ENCODE measurements around the gene SUGCT. TPM values are rescaled to one million over a fixed set of nuclear protein-coding genes. Genes with fewer than 3 reads are reported as not detected.

SUGCT gene
- total RNA-seq, 1 experiment from 2014 or later: 5.4 TPM

- no peak overlapping the region for H4K8ac ChIP-seq (replicated peaks; ENCODE audit: insufficient read length, low read depth, low read length)
- no peaks in the 10 kb centered on the region for H3K23me2 ChIP-seq (ENCODE audit: insufficient read length, low read depth, low read length, poor library complexity, severe bottlenecking)
- no peak overlapping the region for H4K91ac ChIP-seq (ENCODE audit: insufficient read length, low read depth, low read length)
These were observed 464.1 kb downstream of the SUGCT start for GRCh38 chr7:40598915-40599314.

More at GRCh38 chr7:40598915-40599314, 464.1 kb downstream of the SUGCT start:
- Mint-ChIP-seq H3K27me3 (ENCODE audit: low read depth) (no peaks in the 10 kb centered on the region), H3K27ac (no peak overlapping the region), H3K9me3 (no peaks in the 10 kb centered on the region; a peak in 1 of 5 replicates), H3K4me1 (no peaks in the 10 kb centered on the region), H3K4me3 (no peak overlapping the region), H3K36me3 (ENCODE audit: insufficient read depth in 1 of 3, low read depth in 3 of 3) (no peaks in the 10 kb centered on the region; a peak in 2 of 7 replicates)
- no peak overlapping the region for H3K27ac ChIP-seq (ENCODE audit: insufficient read length, low read depth, low read length)
- no peak overlapping the region for H2BK5ac ChIP-seq (ENCODE audit: insufficient read length, low read length)
- no peak overlapping the region for H2BK15ac ChIP-seq (ENCODE audit: low read depth, low read length)
- no peak overlapping the region for H2BK12ac ChIP-seq (ENCODE audit: insufficient read length, low read depth, low read length)
- H3K4me1 ChIP-seq (ENCODE audit: insufficient read depth, low read length): no peaks in the 10 kb centered on the region
- H3K23ac ChIP-seq (ENCODE audit: insufficient read length, low read depth, low read length): no peak overlapping the region
- no peak overlapping the region for H3K4ac ChIP-seq (ENCODE audit: low read depth, low read length)
- TF ChIP-seq, protein P1, sequence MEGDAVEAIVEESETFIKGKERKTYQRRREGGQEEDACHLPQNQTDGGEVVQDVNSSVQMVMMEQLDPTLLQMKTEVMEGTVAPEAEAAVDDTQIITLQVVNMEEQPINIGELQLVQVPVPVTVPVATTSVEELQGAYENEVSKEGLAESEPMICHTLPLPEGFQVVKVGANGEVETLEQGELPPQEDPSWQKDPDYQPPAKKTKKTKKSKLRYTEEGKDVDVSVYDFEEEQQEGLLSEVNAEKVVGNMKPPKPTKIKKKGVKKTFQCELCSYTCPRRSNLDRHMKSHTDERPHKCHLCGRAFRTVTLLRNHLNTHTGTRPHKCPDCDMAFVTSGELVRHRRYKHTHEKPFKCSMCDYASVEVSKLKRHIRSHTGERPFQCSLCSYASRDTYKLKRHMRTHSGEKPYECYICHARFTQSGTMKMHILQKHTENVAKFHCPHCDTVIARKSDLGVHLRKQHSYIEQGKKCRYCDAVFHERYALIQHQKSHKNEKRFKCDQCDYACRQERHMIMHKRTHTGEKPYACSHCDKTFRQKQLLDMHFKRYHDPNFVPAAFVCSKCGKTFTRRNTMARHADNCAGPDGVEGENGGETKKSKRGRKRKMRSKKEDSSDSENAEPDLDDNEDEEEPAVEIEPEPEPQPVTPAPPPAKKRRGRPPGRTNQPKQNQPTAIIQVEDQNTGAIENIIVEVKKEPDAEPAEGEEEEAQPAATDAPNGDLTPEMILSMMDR (conservative IDR thresholded peaks at IDR 0.05): no peak
- H4K20me1 ChIP-seq (ENCODE audit: control insufficient read depth, insufficient read depth, insufficient read length): no peaks in the 10 kb centered on the region
- H4K5ac ChIP-seq (ENCODE audit: insufficient read length, low read depth, low read length): no peak overlapping the region
- no peak overlapping the region for H3K4me2 ChIP-seq (ENCODE audit: insufficient read depth, insufficient read length, low read length)
- 100% methylated on average over 2 of the region's 7 CpGs for WGBS (ENCODE audit: extremely low coverage, insufficient read length, low lambda C conversion rate)
- no peak for DNase-seq
- H3K18ac ChIP-seq (ENCODE audit: insufficient read length, low read depth, low read length): no peak overlapping the region
- H2BK20ac ChIP-seq (ENCODE audit: low read depth, low read length, poor library complexity, severe bottlenecking): no peak overlapping the region
- H3K27me3 ChIP-seq (ENCODE audit: insufficient read depth, low read length): no peaks in the 10 kb centered on the region
- no peaks in the 10 kb centered on the region for H3K9me3 ChIP-seq (ENCODE audit: control insufficient read depth, low read depth, low read length)
- H3K9ac ChIP-seq (ENCODE audit: extremely low read depth, insufficient read length, low read length): no peak overlapping the region
- H2AK5ac ChIP-seq (ENCODE audit: insufficient read length, low read length): no peak overlapping the region
- no peak overlapping the region for H3K14ac ChIP-seq (ENCODE audit: insufficient read depth, low read length)
- no peaks in the 10 kb centered on the region for H3K79me2 ChIP-seq (ENCODE audit: insufficient read depth, low read length)
- no peak overlapping the region for H2BK120ac ChIP-seq (ENCODE audit: low read depth, low read length, poor library complexity, severe bottlenecking)
- H3K79me1 ChIP-seq (ENCODE audit: insufficient read depth, low read depth, low read length, poor library complexity, severe bottlenecking): no peaks in the 10 kb centered on the region
- H2AFZ ChIP-seq (ENCODE audit: low read length): no peak overlapping the region
- H3K56ac ChIP-seq (ENCODE audit: insufficient read length, low read depth, low read length): no peak overlapping the region
- H3T11ph ChIP-seq (ENCODE audit: low read length): no peak overlapping the region
